H1 (cell line): Measurements from ENCODE around the gene ZNF608. TPM values are rescaled to one million over a fixed set of nuclear protein-coding genes. Genes with fewer than 3 reads are reported as not detected.

Source experiments
- ATF2 ChIP-seq: IDR thresholded peaks from 2 replicates; pipeline ENCODE4 v1.6.1; 2012; ENCODE audit warnings: low read length, inconsistent platforms
- RBBP5 ChIP-seq: IDR thresholded peaks from 2 replicates; pipeline ENCODE4 v1.7.1; 2012; ENCODE audit warnings: low read depth, mild to moderate bottlenecking, inconsistent platforms, low read length, moderate library complexity, borderline replicate concordance
- polyA plus RNA-seq, 7 experiments: library from polyadenylated mRNA; depleted of rRNA in 3 of 7; stranded (reverse) in 5 of 7; unstranded in 2 of 7; fragments of >200 nt in 5 of 7; fragments of 200-250 nt in 2 of 7; gene quantifications; 1 replicate in 5 of 7; 2 replicates in 1 of 7; 4 replicates in 1 of 7; pipeline versions ENCODE4 v1.2.1 to v1.2.3, GENCODE V29; 2011 to 2013; ENCODE audit warnings: missing spikeins in 2 of 7, mixed read lengths in 2 of 7
- total RNA-seq: library from RNA; stranded (reverse); fragmentation: NEBNext Ultra II Directional; extraction: Animal tissue kit (Norgen Biotek cat#: 25700); gene quantifications from 2 replicates; pipeline ENCODE4 v1.2.1, GENCODE V29; 2021

ZNF608 gene
- total and polyA plus RNA-seq, 2 of the 8 experiments (the other 6 are each of a cell fraction or from before 2014, with no cell fraction given) = 17.2 to 40.8 TPM

DNA sequence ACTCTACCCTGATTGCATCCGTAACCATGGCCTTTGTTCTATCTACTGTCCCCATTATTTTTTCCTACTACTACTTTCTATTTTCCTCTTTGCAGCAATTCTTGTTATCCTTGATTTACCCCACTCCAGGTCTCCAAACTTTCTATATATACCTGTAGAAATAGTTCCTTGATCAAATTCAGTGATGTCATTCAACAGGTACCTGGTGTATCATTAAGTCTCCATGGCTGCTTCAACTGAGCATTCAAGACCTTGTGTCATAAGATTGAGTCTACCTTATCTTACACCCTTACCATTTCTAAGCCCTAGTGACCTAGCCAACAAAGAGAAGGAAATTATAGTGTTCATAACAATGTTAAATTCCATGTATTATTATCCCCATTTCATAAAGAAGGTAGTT is 35.8 kb upstream of the ZNF608 start (continued):
- TF ChIP-seq ATF2 (no peak), RBBP5 (no peak)
